Fibroblast of skin of abdomen (primary cell): Measurements from ENCODE around the gene COL27A1.

Source experiments
- DNase-seq: peaks from one replicate; pipeline ENCODE4 v3.0.0-alpha.2; 2013

COL27A1 gene

GRCh38 chr9:114149765-114150340 lies 5.5 kb upstream of the COL27A1 start:
- no peak for DNase-seq

GRCh38 chr9:114150608-114151007 lies 4.7 kb upstream of the COL27A1 start:
- no peak for DNase-seq

- no peak for DNase-seq
Observed at GRCh38 chr9:114151426-114151956, 3.8 kb upstream of the COL27A1 start.

GRCh38 chr9:114153761-114154599 lies 1.4 kb upstream of the COL27A1 start:
- no peak for DNase-seq

GRCh38 chr9:114154600-114155102 lies 686 bp upstream of the COL27A1 start:
- no peak for DNase-seq

- DNase-seq: no peak
Observed at GRCh38 chr9:114155995-114156656, 789 bp downstream of the COL27A1 start.

- peak; percentile 87 for DNase-seq
Observed at GRCh38 chr9:114156657-114157421, 1.5 kb downstream of the COL27A1 start.

GRCh38 chr9:114157516-114158176 lies 2.3 kb downstream of the COL27A1 start:
- DNase-seq: no peak

GRCh38 chr9:114158482-114159130 lies 3.3 kb downstream of the COL27A1 start:
- no peak for DNase-seq

GRCh38 chr9:114159691-114160090 lies 4.4 kb downstream of the COL27A1 start:
- no peak for DNase-seq

- DNase-seq: no peak
Observed at GRCh38 chr9:114161513-114161912, 6.2 kb downstream of the COL27A1 start.

- DNase-seq: peak; percentile 43
Observed at GRCh38 chr9:114163517-114163951, 8.2 kb downstream of the COL27A1 start.

GRCh38 chr9:114164191-114164794 lies 9.0 kb downstream of the COL27A1 start:
- no peak for DNase-seq

GRCh38 chr9:114165407-114166102 lies 10.2 kb downstream of the COL27A1 start:
- no peak for DNase-seq

- DNase-seq: no peak
Observed at GRCh38 chr9:114166103-114166470, 10.8 kb downstream of the COL27A1 start.

GRCh38 chr9:114166614-114167572 lies 11.6 kb downstream of the COL27A1 start:
- no peak for DNase-seq

GRCh38 chr9:114167591-114168091 lies 12.3 kb downstream of the COL27A1 start:
- no peak for DNase-seq

- DNase-seq: no peak
Observed at GRCh38 chr9:114168281-114169028, 13.1 kb downstream of the COL27A1 start.
